Breast epithelium (tissue), 3 donors: ENCODE results near the gene STAT6.

ENCODE experiments used
- POLR2A ChIP-seq: fragments of 450-650 bp; IDR thresholded peaks from one replicate; pipeline ENCODE4 v1.6.1; 2016; ENCODE audit warnings: antibody characterized with exemption, mild to moderate bottlenecking, moderate library complexity
- POLR2AphosphoS5 ChIP-seq, 3 donors: sonication (generic); formaldehyde crosslinking; IDR thresholded peaks; one replicate each; pipeline ENCODE4 v1.6.1; 2017; ENCODE audit warnings: antibody characterized with exemption in 3 of 3
- TF ChIP-seq, protein P1 (sequence below), 3 donors: fragments of 450-650 bp; IDR thresholded peaks; one replicate each; pipeline ENCODE4 v1.5.1; 2016 to 2017; ENCODE audit warnings: antibody characterized with exemption in 3 of 3, mild to moderate bottlenecking in 3 of 3, moderate library complexity in 3 of 3

DNA sequence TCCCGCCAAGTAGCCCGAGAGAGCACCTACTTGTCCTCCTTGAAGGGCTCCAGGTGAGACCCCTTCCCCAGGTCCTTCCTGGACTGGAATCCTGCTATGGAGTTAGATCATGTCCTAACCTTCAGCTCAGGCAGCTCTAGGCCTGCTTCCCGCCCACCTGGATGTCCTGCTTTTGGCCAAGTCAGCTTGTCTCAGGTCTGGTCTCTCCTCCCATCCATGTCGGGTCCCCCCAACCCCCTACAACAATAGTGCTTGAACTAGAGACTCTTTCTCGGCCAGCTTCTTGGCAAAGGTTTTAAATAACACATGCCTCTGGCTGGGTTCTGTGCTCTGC lies 18.7 kb downstream of the STAT6 start:
- TF ChIP-seq, protein P1, sequence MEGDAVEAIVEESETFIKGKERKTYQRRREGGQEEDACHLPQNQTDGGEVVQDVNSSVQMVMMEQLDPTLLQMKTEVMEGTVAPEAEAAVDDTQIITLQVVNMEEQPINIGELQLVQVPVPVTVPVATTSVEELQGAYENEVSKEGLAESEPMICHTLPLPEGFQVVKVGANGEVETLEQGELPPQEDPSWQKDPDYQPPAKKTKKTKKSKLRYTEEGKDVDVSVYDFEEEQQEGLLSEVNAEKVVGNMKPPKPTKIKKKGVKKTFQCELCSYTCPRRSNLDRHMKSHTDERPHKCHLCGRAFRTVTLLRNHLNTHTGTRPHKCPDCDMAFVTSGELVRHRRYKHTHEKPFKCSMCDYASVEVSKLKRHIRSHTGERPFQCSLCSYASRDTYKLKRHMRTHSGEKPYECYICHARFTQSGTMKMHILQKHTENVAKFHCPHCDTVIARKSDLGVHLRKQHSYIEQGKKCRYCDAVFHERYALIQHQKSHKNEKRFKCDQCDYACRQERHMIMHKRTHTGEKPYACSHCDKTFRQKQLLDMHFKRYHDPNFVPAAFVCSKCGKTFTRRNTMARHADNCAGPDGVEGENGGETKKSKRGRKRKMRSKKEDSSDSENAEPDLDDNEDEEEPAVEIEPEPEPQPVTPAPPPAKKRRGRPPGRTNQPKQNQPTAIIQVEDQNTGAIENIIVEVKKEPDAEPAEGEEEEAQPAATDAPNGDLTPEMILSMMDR (IDR thresholded peaks at IDR 0.05): no peak
- TF ChIP-seq POLR2A (no peak), POLR2AphosphoS5 (IDR thresholded peaks at IDR 0.05) (no peak)
